Endothelial cell of hepatic sinusoid (primary cell): ENCODE results near the gene ZNF423.

Experiments used
- in situ Hi-C: cut with HindIII; loops from 2 replicates; pipeline ENCODE4 v1.10.0; 2017; ENCODE audit warnings: low sequenced_read_pairs

The ZNF423 gene

DNA sequence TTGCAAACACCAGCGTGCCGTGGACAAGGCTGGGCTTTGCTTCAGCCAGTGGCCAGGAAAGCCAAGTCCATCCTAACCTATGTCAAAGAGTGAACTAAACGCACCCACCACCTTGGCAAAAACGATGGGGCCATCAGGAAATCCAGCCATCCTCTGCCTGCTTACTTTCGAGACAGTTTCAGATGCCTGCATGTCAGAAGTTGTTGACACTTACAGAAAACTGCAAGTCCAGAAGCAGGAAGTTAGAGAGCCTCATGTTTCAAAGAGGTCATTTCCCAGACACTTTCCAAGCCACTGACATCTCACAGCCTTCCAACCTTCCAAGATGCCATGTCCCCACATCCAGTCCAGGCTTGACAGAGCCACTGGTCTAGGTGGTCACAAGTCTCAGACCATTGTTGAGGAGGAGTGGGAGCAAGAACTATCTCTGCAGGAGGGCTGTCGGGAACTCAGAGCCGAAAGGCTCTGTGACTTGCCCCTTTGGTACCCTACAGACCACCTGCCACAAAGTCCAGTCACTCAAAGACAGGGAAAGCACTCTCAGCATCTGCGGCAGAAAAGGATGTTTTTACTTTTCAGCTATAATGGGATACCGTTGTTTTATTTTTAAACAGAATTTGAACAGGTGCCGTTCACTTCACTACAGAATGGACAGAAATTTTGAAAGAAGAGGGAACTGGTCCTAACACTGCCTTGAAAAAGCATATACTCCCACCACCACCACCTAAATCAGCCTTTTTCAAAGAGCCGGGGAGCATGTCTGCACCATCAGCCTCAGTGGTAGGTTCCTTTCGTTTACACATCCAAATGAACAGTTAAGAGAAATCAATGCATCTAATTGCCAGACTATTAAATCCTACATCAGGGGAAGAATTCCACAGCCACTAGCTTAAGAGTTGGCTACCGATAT, 5.1 kb downstream of the ZNF423 start:
- in situ Hi-C loops: no loop called here

DNA sequence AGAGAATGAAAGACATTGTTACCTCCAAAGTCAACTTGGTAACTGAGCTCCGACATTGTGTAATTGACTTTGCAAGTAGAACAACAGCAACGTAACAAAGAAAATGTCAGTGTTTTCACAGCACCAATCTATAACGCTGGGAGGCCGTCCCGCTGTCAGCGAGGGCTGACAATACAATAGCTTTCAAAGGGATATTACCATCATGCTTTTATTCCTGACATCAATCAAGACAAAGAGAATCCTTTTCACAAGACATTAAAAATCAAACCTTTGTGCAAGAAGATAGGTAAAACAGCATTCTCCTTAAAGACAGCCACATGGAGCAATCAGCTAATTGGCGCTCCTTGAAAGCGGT, 6.2 kb downstream of the ZNF423 start:
- in situ Hi-C loops: no loop called here

DNA sequence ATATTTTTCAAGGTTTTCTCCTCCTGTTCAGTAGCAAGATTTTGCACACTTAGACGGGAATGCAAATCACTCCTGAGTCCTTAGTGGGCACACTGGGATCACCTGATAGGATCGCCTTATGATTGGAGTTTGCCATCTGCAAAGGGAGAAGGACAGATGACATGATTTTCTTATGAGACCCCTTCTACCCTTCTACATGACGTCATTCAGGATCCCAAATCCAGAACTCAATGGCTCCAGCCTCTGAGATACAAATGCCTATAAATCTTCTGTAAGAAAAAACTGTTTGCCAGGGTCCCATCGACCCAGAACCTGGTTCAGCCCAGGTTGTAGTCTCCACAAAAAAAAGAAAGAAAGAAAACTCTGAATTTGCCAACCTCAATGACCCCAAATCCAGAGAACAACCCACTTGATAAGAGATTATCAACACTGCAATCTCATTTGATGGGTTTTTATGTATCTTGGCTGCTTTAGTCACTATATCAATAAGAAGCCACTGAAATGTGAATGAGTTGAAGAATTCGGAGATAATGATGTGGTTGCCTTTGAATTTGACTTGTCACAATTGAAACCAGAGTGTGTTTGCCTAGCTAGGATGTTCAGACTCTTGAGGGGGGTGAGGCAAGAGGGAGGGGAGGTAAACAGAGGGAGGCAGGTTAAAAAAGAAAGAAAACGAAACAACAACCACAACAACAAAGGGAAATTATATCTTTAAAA, 6.7 kb downstream of the ZNF423 start:
- in situ Hi-C loops: no loop called here

DNA sequence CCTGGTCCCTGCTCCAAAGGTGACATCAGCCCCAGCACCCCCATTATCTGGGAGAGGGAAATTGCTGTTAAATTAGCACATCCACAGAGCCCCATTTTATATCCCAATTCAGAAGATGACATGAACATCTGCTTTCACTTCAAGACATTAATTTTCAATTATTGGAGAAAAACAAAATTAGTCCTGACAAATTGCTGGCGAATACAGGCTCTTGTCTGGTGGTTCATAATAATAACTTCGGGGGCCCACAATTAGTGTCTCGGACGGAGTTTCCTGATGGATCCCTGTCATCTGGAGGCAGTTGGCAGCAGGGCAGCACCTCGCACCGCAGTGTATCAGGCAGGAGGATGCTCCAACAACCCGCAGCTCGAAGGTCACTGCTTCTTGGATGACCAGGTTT, 7.4 kb downstream of the ZNF423 start:
- in situ Hi-C loops: no loop called here

DNA sequence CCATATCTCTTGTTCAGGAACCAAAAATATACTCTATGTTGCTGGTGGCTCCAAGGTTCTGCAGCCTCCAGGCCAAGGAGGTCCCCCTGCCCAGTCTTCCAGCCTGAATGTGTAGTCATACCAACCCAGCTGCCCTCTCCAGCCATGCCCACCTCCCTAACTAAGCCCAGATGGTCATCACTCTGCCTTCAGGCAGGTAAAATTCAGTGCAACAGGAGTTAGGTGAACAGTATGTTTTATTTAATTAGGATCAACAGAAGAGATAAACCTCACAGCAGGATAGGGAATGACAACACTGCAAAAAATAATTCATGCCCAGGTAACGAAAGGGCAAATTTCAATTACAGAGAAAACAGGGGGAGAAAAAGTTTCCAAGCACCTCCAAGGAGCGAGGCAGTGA, 9.1 kb downstream of the ZNF423 start:
- in situ Hi-C loops: no loop called here

DNA sequence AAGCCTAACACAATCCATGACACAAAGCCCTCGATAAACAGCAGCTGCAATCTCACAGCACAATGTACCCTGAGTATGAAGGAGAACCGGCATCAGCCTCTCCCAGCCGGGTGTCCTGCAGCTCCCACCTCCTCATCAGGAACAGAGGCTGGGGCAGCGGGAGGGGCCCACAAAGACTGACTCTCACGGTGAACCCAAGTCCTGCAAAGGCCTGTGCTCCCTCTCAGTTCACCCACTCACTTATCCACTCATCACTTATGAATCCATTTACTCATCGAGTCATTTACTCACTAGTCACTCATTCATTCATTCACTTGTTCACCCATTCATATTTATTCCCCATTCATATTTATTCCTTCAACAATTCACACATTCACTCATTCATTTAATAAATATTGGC, 11.6 kb downstream of the ZNF423 start:
- in situ Hi-C loops: no loop called here

DNA sequence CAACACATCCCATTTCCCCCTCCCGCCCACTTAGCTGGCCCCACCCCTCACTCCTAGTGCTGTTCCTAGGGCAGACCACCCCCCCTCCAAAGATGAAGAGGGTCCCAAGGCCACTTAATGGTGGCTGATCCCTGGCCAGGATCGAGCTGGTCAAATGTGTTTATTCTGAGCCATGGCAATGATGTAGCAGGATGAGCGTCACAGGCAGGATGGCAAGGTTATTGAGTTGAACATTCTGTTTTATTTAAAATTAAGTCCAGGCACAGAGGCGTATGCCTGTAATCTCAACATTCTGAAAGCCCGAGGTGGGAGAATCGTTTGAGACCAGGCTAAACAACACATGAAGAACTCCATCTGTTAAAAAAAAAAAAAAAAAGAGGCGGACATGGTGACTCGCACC, 12.2 kb downstream of the ZNF423 start:
- in situ Hi-C loops: no loop called here

DNA sequence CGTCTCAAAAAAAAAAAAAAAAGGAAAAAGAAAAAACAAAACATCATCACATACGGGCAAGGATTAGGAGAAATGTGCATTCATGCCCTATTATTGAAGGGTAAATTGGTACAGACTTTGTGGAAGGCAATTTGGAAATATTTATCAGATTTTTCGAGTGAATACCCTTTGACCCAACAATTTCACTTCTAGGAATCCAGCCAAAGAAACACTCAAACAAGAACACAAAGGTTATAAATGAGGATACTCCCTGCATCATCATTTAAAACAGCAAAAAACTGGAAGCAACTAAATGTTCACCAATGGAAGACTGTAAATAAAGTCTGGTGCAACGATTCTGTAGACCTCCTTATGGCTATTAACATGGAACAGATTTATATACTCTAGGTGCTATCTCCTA, 12.9 kb downstream of the ZNF423 start:
- in situ Hi-C loops: no loop called here

DNA sequence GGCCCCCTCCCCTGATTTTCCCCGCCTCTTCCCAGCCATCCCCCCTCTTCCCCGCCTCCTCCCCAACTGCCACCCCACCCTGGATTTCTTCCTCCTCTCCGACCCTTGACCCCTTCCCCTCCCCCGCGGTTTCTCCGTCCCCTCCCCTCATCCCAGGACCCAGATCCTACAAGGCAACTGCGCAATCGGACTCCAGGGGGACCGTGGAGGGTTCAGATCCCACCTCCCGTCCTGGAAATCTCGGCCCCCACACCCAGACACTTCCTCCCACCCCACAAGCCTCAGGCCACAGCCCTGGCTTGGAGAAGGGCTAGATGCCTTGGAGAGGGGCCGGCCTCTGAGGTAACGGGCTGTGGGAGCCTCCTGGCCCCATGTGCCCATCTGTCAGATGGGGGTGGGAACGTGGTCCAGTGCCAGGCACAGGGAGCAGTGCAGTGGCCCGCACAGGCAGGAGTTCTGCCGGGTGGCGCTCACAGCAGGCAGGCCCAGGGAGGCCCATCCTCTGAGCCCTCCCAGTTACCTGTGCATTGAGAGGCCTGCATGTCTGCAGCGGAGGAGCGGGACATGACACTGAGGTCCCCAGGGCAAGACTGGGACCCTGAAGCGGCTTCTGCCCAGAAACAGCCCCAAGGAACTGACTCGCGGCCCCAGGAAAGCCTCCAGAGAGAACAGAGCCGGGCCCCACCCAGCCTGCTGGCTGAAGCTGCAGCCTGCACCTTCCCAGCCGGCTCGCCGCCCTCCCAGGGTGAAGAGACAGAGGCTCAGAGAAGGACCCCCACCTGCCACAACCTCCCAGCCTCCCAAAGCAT, 16.7 kb downstream of the ZNF423 start:
- in situ Hi-C loops: no loop called here

DNA sequence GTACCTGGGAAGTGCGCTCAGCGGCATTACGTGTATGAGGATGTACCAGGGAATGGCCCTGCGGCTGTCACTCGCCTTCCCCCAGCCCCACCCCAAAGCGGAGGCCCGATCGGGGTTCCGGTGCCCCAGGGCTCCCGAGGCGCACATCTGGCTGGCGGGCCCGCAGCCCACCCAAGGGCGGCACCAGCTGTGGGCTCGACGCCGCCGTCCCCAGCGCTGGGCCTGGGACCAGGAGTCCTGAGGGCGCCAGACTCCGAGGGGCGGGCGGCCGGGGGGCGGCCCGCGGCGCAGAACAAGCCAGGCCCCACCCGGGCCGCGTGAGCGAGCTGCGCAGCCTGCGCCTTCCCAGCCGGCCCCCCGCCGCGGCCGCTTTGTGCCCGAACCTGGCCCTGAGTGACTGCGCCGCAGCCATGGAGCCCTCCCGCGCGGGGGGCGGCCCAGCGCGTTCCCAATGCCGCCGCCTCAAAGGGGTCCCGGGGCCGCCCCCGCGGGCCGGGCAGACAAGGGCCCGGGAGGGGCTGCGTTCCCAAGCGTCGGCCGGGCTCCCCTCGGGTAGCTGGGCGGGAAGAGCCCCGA, 17.4 kb downstream of the ZNF423 start:
- in situ Hi-C loops: no loop called here

DNA sequence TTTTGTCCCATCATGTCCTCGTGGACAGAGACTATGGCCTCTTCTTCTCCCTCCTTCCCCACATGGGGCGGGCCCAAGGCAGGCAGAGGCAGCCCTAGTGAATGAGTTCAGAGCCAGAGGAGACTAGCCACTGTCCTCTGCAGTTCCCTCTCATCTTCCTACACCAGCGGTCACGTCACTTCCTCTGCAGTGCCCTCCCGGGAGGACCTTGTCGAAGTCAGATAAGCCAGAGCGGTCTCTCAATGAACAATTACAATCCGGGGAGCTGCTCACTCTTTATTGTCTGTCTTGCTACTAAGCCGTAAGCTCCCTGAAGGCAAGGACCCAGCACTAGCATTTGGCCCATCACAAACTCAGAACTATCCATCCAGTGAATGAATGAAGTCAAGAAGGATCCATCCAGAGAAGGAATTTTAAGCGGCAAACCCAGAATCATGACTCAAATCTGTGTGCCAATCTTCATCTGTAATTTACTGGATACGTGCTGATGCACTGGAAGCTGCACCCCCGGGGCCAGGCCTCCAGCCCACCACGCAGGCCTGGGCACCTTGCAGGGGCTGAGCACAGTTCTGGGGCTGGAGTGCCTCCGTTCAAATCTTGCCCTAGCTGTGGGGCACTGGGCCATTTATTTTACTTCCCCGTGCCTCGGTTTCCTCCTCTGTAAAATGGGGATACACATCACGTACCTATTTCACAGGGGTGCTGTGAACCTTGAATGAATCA, 18.1 kb downstream of the ZNF423 start:
- in situ Hi-C loops: no loop called here

DNA sequence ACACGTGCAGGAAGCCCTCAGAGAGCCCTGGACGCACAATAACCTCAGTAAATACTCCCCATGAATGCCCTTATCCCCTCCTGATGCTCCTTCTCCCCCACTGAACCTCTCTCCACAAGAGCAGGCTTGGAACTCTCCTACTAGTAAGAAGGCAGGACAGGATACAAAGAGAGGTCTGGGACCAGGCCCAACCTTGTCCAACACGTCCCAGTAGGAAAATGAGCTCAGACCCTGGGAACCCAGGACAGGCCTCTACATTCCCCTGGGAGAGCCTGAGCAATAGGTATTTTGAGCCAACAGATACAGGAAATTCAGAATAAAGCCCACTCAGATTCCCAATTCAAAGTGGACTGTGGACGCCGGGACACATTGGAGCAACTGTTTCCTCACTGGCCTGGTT, 19.2 kb downstream of the ZNF423 start:
- in situ Hi-C loops: no loop called here

DNA sequence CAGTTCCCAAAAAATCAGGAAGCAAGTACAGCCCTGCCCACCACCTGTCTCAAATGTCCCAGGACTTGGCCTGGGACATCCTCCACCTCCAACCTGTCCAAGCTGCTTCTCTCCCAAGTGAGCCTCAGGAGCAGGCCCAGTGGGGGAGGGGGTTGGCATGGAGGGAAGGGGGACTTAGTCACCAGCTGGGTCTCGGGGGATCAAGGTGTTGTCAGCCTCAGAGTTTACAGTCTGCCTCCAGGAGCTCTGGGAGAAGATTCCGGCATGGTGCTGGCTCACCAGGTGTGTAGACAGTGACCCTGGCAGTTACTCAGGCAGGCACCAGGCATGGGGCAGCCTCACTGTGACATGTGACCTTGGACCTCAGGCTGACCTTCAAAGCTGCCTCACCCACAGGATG, 19.7 kb downstream of the ZNF423 start:
- in situ Hi-C loops: no loop called here

DNA sequence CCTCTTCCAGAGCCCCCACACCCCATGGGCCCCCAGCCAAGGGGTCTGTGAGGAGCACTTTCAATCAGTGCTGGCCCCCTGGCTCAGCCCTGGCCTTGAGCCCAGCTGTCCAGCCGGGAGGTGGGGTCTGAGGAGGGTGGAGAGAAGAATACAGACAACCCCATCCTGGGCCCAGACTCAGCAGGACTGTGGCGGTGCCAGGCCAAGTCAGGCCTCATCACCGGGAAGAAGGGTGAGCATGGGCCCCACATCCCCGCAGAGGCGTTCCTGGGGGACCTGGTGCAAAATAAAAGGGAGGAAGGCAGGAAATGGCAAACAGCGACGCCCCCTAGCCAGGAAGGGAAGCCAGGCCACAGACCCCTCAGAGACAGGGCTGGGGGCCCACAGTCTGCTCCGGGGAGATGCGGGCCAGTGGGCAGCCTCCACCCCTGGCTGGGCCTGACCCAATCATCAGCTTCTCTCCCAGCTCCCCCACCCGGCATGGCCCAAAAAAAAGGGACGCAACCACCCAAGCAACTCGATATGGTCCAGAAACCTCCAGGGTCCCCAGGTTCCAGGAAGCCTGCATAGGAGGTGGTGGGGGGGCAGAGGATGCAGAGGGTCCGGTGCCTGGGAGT, 20.6 kb downstream of the ZNF423 start:
- in situ Hi-C loops: no loop called here

DNA sequence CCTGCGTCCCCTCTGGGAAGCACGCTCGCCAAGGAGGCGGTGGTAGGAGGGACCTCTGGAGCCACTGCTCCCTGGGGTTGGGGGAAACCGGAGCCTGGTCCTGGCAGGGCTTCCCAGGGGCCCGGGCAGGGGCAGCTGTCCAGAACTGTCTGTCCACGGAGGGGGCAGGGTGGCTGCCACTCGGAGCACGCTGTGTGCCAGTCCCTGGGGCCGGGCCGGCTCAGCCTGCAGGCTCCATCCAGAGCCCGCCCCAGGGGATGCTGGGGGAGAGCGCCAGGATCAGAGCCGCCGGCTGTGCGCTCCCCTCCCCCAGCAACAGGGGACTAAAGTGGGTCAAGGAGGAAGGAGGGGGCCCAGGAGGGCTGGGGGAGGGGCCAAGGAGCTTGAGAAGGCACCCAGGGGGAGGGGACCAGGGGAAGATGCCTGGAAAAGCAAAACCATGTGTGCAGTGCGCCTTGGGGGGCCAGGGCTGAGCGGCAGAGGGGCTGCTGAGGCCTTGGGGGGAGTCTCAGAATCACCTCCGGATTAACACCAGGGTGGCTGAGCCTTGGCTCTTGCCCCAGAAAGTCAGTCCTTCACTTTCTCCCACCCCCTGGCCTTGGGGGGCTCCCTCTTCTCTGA, 21.3 kb downstream of the ZNF423 start:
- in situ Hi-C loops: loop anchor here (5.0 kb wide), 1 partner anchor 57 kb away; no protein-coding TSS in a partner anchor

DNA sequence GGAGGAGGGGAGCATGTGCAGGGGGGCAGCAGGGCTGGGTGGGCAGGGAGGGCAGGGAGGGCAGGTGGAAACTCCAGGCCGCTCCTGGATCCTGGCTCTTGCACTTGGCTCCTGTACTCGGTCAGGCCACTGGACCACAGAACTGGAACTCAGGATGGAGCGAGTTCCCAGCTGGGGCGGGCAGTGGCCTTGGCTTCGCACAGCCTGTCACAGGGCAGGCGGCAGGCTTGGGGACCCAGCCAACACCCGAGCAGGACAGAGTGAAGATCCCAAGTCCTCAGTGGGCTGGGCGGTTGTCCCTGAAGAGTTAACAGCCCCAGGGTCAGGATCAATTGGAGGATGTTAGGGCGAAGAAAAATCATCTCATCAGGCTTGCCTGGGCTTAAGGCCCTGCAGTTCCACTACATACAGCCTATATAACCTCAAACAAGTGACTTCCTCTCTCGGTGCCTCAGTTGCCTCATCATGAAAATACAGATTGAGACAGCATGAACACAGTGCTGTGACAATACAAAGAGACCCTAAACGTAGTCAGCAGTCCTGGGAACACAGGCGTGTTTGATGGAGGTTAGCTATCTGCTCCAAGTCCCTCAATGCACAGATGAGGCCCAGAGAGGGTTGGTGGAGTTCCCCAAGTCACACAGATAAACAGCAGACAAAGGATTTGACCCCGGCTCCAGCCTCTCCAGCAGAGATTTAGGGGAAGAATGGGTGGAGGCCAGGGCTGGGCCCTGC, 21.9 kb downstream of the ZNF423 start:
- in situ Hi-C loops: loop anchor here (5.0 kb wide), 1 partner anchor 57 kb away; no protein-coding TSS in a partner anchor

DNA sequence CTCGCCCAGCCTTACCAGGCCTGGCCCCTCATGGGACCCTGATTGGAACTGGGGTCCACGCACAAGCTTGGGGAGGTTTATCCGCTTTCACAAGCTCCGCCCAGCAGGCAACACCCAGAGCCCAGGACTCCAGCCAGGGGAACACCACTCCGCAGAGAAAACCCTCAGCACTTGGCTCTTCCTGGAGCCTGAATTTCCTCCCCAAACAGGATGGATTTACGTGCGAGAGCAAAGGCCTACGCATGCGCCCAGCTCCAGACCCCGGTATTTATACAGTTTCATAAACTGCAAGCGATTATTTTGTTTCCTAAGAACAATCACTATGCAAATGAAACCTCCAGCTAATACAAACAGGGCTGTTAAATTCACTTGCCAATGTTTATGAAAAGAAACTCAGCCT, 22.8 kb downstream of the ZNF423 start:
- in situ Hi-C loops: loop anchor here (5.0 kb wide), 1 partner anchor 56 kb away; no protein-coding TSS in a partner anchor

DNA sequence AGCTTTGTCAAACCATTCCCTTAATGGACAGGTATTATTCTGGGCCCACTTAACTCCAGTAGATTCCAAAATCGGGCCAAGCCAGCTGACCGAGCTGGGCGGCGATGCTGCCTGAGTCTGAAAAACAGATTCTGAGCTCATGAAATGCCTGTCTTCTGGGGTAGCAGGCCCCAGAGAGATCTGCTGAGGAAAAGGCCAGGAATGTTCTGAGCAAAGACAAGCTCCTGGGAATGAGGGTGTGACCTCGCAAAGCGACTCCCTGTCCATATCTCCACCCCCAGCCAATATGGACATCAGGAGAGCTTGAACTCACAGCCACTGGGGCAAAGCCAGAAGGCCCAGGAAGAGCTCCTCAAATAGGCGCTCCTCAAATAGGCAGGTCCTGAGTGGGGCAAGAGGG, 23.7 kb downstream of the ZNF423 start:
- in situ Hi-C loops: loop anchor here (5.0 kb wide), 1 partner anchor 55 kb away; no protein-coding TSS in a partner anchor

DNA sequence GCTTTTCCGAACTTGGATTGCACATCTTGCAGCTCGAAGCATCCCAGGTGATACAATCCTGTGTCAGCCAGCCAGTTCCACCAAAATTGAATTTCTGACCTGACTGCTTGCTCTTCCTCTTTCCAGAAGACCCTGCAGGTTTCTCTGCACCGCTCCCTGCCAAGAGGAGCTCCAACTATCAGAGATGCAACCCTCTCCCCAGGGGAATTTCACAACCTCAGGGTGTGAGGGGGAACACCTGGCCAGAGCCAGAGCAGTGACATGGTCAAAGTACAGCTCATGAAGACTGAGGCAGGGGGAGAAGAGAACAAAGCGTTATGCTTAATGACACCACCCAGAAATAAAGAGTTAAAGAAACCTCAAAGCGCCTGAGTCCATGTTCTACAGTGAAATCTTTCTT, 25.0 kb downstream of the ZNF423 start:
- in situ Hi-C loops: loop anchor here (5.0 kb wide), 1 partner anchor 54 kb away; no protein-coding TSS in a partner anchor
